ENCODE measurements around the gene ILK. TPM values are rescaled to one million over a fixed set of nuclear protein-coding genes. Genes with fewer than 3 reads are reported as not detected.
A peak's percentile ranks its signal among the peaks of the same experiment; 100 is the strongest.

ILK gene
- total RNA-seq, 1 donor from 2014 or later = 133 TPM

- H3K27ac Mint-ChIP-seq = no peak overlapping the region
- TF ChIP-seq, protein P1, sequence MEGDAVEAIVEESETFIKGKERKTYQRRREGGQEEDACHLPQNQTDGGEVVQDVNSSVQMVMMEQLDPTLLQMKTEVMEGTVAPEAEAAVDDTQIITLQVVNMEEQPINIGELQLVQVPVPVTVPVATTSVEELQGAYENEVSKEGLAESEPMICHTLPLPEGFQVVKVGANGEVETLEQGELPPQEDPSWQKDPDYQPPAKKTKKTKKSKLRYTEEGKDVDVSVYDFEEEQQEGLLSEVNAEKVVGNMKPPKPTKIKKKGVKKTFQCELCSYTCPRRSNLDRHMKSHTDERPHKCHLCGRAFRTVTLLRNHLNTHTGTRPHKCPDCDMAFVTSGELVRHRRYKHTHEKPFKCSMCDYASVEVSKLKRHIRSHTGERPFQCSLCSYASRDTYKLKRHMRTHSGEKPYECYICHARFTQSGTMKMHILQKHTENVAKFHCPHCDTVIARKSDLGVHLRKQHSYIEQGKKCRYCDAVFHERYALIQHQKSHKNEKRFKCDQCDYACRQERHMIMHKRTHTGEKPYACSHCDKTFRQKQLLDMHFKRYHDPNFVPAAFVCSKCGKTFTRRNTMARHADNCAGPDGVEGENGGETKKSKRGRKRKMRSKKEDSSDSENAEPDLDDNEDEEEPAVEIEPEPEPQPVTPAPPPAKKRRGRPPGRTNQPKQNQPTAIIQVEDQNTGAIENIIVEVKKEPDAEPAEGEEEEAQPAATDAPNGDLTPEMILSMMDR (IDR thresholded peaks at IDR 0.05; ENCODE audit: unreplicated experiment) = no peak
- H3K27me3 Mint-ChIP-seq = no peaks in the 10 kb centered on the region
- H3K36me3 Mint-ChIP-seq (ENCODE audit: insufficient read depth) = peaks cover 11% of the 10 kb centered on the region
- H3K9me3 Mint-ChIP-seq (ENCODE audit: low read depth) = no peaks in the 10 kb centered on the region
- H3K4me3 Mint-ChIP-seq (ENCODE audit: low read depth) = no peak overlapping the region
- DNase-seq (ENCODE audit: low spot score, unreplicated experiment) = no peak
- H3K4me1 Mint-ChIP-seq (ENCODE audit: low read depth) = peaks cover 16% of the 10 kb centered on the region
Measured at GRCh38 chr11:6604081-6604626, 580 bp downstream of the ILK start.

DNA sequence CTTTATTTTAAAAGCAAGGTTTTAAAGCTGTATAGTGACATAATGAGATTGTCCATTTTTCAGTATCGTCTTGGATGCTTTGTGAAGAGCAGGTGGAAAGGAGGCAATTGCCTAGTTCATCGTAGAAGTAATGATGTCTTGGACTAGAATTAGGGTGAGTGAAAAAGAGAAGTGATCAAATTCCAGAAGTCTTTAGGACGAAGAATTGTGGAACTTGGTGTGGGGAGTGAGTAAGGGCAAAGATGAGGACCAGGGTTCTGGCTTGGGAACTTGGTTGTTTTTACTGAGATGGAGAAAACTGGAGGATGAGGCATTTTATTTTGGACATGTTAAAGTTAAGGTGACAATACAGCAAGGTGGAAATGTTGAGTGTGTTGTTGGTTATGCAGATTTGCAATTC is 1.2 kb downstream of the ILK start:
- Mint-ChIP-seq H3K36me3 (ENCODE audit: insufficient read depth) (peaks cover 14% of the 10 kb centered on the region), H3K27ac (no peak overlapping the region), H3K4me3 (ENCODE audit: low read depth) (no peak overlapping the region), H3K27me3 (no peaks in the 10 kb centered on the region), H3K4me1 (ENCODE audit: low read depth) (peaks cover 16% of the 10 kb centered on the region), H3K9me3 (ENCODE audit: low read depth) (no peaks in the 10 kb centered on the region)
- DNase-seq (ENCODE audit: low spot score, unreplicated experiment) = no peak
- TF ChIP-seq, protein P1 (IDR thresholded peaks at IDR 0.05; ENCODE audit: unreplicated experiment) = no peak

GRCh38 chr11:6606471-6607189 is 3.1 kb downstream of the ILK start:
- Mint-ChIP-seq H3K27ac (peak overlapping the region; percentile 98), H3K4me1 (ENCODE audit: low read depth) (peaks cover 23% of the 10 kb centered on the region), H3K27me3 (no peaks in the 10 kb centered on the region), H3K36me3 (ENCODE audit: insufficient read depth) (peaks cover 19% of the 10 kb centered on the region), H3K4me3 (ENCODE audit: low read depth) (peak overlapping the region; percentile 56), H3K9me3 (ENCODE audit: low read depth) (no peaks in the 10 kb centered on the region)
- TF ChIP-seq, protein P1 (IDR thresholded peaks at IDR 0.05; ENCODE audit: unreplicated experiment) = no peak
- DNase-seq (ENCODE audit: low spot score, unreplicated experiment) = peak; percentile 79

- Mint-ChIP-seq H3K27ac (peak overlapping the region; percentile 98), H3K27me3 (no peaks in the 10 kb centered on the region), H3K9me3 (ENCODE audit: low read depth) (no peaks in the 10 kb centered on the region), H3K4me3 (ENCODE audit: low read depth) (peak overlapping the region; percentile 25), H3K36me3 (ENCODE audit: insufficient read depth) (peaks cover 19% of the 10 kb centered on the region), H3K4me1 (ENCODE audit: low read depth) (peaks cover 23% of the 10 kb centered on the region)
- TF ChIP-seq, protein P1 (IDR thresholded peaks at IDR 0.05; ENCODE audit: unreplicated experiment) = no peak
- no peak for DNase-seq (ENCODE audit: low spot score, unreplicated experiment)
Measured at GRCh38 chr11:6607190-6607795, 3.7 kb downstream of the ILK start.

GRCh38 chr11:6608011-6608410 is 4.4 kb downstream of the ILK start:
- no peaks in the 10 kb centered on the region for H3K9me3 Mint-ChIP-seq (ENCODE audit: low read depth)
- H3K27me3 Mint-ChIP-seq = no peaks in the 10 kb centered on the region
- peaks cover 23% of the 10 kb centered on the region for H3K4me1 Mint-ChIP-seq (ENCODE audit: low read depth)
- H3K4me3 Mint-ChIP-seq (ENCODE audit: low read depth) = no peak overlapping the region
- H3K36me3 Mint-ChIP-seq (ENCODE audit: insufficient read depth) = peaks cover 19% of the 10 kb centered on the region
- TF ChIP-seq, protein P1 (IDR thresholded peaks at IDR 0.05; ENCODE audit: unreplicated experiment) = no peak
- peak overlapping the region; percentile 98 for H3K27ac Mint-ChIP-seq
- DNase-seq (ENCODE audit: low spot score, unreplicated experiment) = no peak
